Measurements from ENCODE around the gene YTHDF2. TPM values are rescaled to one million over a fixed set of nuclear protein-coding genes. Genes with fewer than 3 reads are reported as not detected.

YTHDF2 gene
- total and polyA plus RNA-seq, 9 of the 15 experiments (the other 6 are each of a cell fraction or from before 2014, with no cell fraction given), result 41.0 to 111 (median 83.3) TPM

DNA sequence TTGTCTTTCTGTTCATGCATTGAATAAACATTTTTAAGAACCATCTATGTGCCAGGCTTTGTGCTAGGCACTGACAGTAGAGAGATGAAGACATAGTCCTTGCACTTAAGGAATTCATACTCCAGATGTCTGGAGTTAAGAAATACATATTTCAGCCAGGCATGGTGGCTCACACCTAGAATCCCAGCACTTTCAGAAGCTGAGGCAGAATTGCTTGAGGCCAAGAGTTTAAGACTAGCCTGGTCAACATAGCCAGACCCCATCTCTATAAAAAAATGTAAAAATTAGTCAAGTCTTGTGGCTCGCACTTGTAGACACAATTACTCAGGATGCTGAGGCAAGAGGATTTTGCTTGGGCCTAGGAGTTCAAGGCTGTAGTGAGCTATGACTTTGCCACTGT lies 18.6 kb upstream of the YTHDF2 start:
- H3K9me1 ChIP-seq (ENCODE audit: control insufficient read depth, insufficient read depth, low read length), result no peaks in the 10 kb centered on the region
- BruUV-seq (replicated peaks), result no TSS peak
- 88% methylated on average over 1 of the region's 1 CpG for WGBS (ENCODE audit: insufficient coverage, low coverage, missing lambda C conversion rate)
- H3K36me3 ChIP-seq (ENCODE audit: control insufficient read depth, insufficient read depth, low read length), result peaks cover 18% of the 10 kb centered on the region; the same call in 1 of the 3 replicates
- CTCF ChIA-PET (ENCODE audit: low intra/inter-chr PET ratio), result no interaction called here
- intact Hi-C loops (cut with micrococcal nuclease) (no loop called here), in situ Hi-C loops (cut with MboI) (no loop called here)
- no peak overlapping the region for H3K4me2 ChIP-seq (ENCODE audit: insufficient read depth, low read length)
- no peaks in the 10 kb centered on the region for H3K9me3 ChIP-seq (replicated peaks; ENCODE audit: control insufficient read depth, insufficient read depth, low read depth, low read length)
- TF ChIP-seq, protein P1, sequence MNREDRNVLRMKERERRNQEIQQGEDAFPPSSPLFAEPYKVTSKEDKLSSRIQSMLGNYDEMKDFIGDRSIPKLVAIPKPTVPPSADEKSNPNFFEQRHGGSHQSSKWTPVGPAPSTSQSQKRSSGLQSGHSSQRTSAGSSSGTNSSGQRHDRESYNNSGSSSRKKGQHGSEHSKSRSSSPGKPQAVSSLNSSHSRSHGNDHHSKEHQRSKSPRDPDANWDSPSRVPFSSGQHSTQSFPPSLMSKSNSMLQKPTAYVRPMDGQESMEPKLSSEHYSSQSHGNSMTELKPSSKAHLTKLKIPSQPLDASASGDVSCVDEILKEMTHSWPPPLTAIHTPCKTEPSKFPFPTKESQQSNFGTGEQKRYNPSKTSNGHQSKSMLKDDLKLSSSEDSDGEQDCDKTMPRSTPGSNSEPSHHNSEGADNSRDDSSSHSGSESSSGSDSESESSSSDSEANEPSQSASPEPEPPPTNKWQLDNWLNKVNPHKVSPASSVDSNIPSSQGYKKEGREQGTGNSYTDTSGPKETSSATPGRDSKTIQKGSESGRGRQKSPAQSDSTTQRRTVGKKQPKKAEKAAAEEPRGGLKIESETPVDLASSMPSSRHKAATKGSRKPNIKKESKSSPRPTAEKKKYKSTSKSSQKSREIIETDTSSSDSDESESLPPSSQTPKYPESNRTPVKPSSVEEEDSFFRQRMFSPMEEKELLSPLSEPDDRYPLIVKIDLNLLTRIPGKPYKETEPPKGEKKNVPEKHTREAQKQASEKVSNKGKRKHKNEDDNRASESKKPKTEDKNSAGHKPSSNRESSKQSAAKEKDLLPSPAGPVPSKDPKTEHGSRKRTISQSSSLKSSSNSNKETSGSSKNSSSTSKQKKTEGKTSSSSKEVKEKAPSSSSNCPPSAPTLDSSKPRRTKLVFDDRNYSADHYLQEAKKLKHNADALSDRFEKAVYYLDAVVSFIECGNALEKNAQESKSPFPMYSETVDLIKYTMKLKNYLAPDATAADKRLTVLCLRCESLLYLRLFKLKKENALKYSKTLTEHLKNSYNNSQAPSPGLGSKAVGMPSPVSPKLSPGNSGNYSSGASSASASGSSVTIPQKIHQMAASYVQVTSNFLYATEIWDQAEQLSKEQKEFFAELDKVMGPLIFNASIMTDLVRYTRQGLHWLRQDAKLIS (CRISPR knock-in tag; IDR thresholded peaks at IDR 0.05), result 0 out of 2 replicates have a peak, but pooled peaks have one; percentile 21
- TF ChIP-seq GABPB1 (CRISPR knock-in tag; IDR thresholded peaks at IDR 0.05) (0 out of 2 replicates have a peak, but pooled peaks have one; percentile 3), HSF4 (CRISPR knock-in tag; IDR thresholded peaks at IDR 0.05; ENCODE audit: borderline replicate concordance) (no peak)
- H3K9ac ChIP-seq (ENCODE audit: insufficient read depth in 1 of 2, low read depth in 2 of 2, low read length in 2 of 2), result no peak overlapping the region
- H2AFZ ChIP-seq (ENCODE audit: low read depth, low read length), result no peak overlapping the region
- peaks cover 0 to 17% of the 10 kb centered on the region in 2 experiments; a peak in 3 of 5 replicates for H3K4me1 ChIP-seq (replicated peaks in 1 of 2; ENCODE audit: control insufficient read depth in 2 of 2, insufficient read depth in 2 of 2, low read length in 2 of 2)
- no peaks in the 10 kb centered on the region for H4K20me1 ChIP-seq (replicated peaks; ENCODE audit: control insufficient read depth, insufficient read depth, low read length)
- H3K27ac ChIP-seq (ENCODE audit: extremely low read depth, low read depth, low read length), result peak overlapping the region; percentile 66; the same call in 2 of the 3 replicates
- POLR2A ChIA-PET, result interaction anchor here (0.7 to 4.7 kb wide), 14 partner anchors 9 to 139 kb away, joined by 3 to 23 read pairs (median 4); partner anchors contain the start of genes RNU11, TAF12 and YTHDF2
- FAIRE-seq (no peak), DNase-seq (ENCODE audit: extremely low read depth in 1 of 4, low spot score in 3 of 4) (no peak), ATAC-seq (peak; percentile 9; the same call in 2 of the 3 replicates)
- H3K27me3 ChIP-seq (ENCODE audit: control insufficient read depth in 2 of 2, insufficient read depth in 2 of 2, low read length in 2 of 2), result no peaks in the 10 kb centered on the region
- no peaks in the 10 kb centered on the region for H3K79me2 ChIP-seq (ENCODE audit: control insufficient read depth, insufficient read depth, low read length)
- no peak overlapping the region for H3K4me3 ChIP-seq
